Chondrocyte (in vitro differentiated cells): ENCODE measurements around the gene LRRC1. TPM values are rescaled to one million over a fixed set of nuclear protein-coding genes. Genes with fewer than 3 reads are reported as not detected.

Experiments used
- DNase-seq: peaks from one replicate; pipeline ENCODE4 v3.0.0; 2021; ENCODE audit warnings: mixed read lengths, low spot score
- H3K27ac Mint-ChIP-seq: one replicate; pipeline ENCODE4 v1.8.0; 2021; ENCODE audit warnings: mild to moderate bottlenecking, moderate library complexity, mixed read lengths; ENCODE audit not compliant: unreplicated experiment
- H3K27me3 Mint-ChIP-seq: 2 replicates; pipeline ENCODE4 v1.8.0; 2021; ENCODE audit warnings: low read depth, mixed read lengths
- H3K36me3 Mint-ChIP-seq: 2 replicates; pipeline ENCODE4 v1.8.0; 2021; ENCODE audit warnings: low read depth, mixed read lengths
- H3K4me1 Mint-ChIP-seq: 2 replicates; pipeline ENCODE4 v1.8.0; 2021; ENCODE audit warnings: low read depth, mild to moderate bottlenecking, mixed read lengths
- H3K4me3 Mint-ChIP-seq: one replicate; pipeline ENCODE4 v1.8.0; 2021; ENCODE audit warnings: mild to moderate bottlenecking, moderate library complexity, mixed read lengths; ENCODE audit not compliant: unreplicated experiment
- H3K9me3 Mint-ChIP-seq: 2 replicates; pipeline ENCODE4 v1.8.0; 2021; ENCODE audit warnings: low read depth, mixed read lengths
- total RNA-seq: library from RNA; stranded (reverse); gene quantifications from 3 replicates; pipeline ENCODE4 v1.2.1, GENCODE V29; 2021
- TF ChIP-seq, protein P1 (sequence below): fragments of 200-600 bp; sonication (generic); IDR thresholded peaks from 2 replicates; pipeline ENCODE4 v1.5.0; 2021; ENCODE audit warnings: antibody characterized with exemption, mild to moderate bottlenecking, moderate library complexity

LRRC1 gene
- total RNA-seq, 1 donor from 2014 or later = 10.4 TPM

DNA sequence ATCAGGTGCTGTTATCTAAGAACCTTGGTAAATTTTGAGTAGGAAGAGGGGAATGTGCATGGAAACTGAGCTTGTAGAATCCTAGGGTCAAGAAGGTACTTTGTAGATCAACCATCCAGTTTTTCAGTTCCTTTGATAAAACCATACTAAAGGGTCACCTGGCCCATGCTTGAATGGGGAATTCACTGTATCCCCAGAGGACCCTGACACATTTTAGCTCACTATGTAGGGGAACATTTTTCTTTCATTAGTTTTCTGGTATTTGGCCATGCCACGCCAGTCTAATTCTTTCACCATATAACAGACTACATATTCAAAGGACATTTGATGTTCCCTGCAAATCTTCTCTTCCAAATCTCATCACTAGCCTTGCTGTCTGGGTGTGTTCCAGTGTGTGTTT, 29.9 kb downstream of the LRRC1 start:
- no peaks in the 10 kb centered on the region for H3K9me3 Mint-ChIP-seq
- TF ChIP-seq, protein P1, sequence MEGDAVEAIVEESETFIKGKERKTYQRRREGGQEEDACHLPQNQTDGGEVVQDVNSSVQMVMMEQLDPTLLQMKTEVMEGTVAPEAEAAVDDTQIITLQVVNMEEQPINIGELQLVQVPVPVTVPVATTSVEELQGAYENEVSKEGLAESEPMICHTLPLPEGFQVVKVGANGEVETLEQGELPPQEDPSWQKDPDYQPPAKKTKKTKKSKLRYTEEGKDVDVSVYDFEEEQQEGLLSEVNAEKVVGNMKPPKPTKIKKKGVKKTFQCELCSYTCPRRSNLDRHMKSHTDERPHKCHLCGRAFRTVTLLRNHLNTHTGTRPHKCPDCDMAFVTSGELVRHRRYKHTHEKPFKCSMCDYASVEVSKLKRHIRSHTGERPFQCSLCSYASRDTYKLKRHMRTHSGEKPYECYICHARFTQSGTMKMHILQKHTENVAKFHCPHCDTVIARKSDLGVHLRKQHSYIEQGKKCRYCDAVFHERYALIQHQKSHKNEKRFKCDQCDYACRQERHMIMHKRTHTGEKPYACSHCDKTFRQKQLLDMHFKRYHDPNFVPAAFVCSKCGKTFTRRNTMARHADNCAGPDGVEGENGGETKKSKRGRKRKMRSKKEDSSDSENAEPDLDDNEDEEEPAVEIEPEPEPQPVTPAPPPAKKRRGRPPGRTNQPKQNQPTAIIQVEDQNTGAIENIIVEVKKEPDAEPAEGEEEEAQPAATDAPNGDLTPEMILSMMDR = no peak
- no peaks in the 10 kb centered on the region for H3K27me3 Mint-ChIP-seq
- H3K4me1 Mint-ChIP-seq = peaks cover 59% of the 10 kb centered on the region
- no peak overlapping the region for H3K4me3 Mint-ChIP-seq
- DNase-seq = no peak
- H3K36me3 Mint-ChIP-seq = no peaks in the 10 kb centered on the region
- H3K27ac Mint-ChIP-seq = no peak overlapping the region

DNA sequence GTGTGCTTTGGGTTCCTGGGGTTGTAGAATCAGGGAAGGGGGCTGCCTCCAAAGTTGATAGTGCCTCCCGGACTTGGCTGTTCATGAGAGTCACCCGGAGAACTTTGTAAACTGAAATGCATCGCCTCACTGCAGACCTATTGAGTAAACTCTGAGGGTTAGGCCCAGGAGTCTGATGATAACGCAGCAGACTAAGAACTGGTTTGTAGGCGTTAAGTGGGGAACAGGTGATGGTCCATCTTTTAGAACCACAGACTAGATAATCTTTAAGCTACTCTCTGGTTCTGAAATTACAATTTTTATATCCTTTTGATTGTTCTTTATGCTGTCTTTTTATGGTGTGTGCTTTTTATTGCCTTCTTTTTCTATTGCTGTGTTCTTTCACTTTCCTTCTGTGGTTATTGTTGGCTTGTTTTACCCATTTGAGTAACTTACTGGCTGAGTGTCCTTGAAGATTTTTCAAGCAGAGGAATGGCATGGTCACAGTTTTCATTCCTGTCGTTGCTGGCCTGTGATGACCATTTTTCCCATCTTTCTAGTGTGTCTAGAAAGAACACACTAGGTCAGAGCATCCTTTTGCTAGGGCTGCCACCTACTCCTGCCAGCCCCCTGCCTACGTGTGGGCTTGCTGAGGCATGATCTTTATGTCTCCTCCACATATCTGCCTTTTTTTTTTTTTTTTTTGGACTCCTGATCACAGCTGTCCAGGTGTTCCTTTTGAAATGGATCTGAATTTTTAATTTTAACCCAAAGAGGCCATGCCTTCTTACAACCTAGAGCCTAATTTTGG, 30.9 kb downstream of the LRRC1 start:
- Mint-ChIP-seq H3K27me3 (no peaks in the 10 kb centered on the region), H3K4me1 (peaks cover 67% of the 10 kb centered on the region), H3K9me3 (no peaks in the 10 kb centered on the region), H3K36me3 (no peaks in the 10 kb centered on the region), H3K27ac (peak overlapping the region; percentile 17), H3K4me3 (no peak overlapping the region)
- DNase-seq = no peak
- TF ChIP-seq, protein P1 = no peak

DNA sequence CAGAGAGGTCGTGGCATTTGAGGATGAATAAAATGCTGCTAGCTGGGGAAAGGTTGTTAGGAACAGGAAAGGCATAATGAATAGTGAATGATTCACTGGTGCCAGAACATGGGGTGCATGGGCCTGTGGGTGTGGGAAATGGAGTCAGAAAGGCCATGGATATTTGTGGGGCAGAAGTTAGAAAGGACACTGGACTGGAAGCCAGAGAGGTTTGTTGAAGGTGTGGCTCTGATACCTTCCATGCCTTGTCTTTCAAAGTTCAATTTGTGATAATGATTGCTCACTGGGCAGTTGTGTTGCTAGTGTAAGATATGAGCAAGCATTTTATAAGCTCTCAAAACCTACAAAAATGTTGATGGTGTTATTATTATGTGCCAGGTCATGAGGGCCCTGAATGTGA, 32.7 kb downstream of the LRRC1 start:
- no peak overlapping the region for H3K27ac Mint-ChIP-seq

DNA sequence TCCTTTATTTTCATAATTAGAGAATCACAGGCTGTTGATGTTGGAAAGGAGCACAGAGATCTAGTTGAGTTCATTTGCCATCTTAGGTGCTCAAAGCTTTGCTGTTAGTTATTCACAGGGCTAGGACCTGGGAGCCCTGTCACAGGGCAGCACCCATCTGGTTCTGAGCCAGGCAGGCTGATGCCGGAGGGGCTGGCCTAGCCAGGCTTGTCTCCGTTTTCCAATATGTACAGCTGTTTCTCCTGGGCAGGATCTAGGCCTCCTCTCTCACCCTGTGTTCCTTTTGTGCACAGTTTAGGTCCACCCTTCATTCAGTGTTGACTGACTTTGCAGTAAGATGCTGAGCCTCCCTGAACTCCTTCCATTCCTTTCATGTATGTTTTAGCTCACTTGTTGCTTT, 33.4 kb downstream of the LRRC1 start:
- no peaks in the 10 kb centered on the region for H3K27me3 Mint-ChIP-seq
- peaks cover 64% of the 10 kb centered on the region for H3K4me1 Mint-ChIP-seq
- no peak for DNase-seq
- no peak overlapping the region for H3K27ac Mint-ChIP-seq
- TF ChIP-seq, protein P1 = no peak
- no peaks in the 10 kb centered on the region for H3K36me3 Mint-ChIP-seq
- no peak overlapping the region for H3K4me3 Mint-ChIP-seq
- no peaks in the 10 kb centered on the region for H3K9me3 Mint-ChIP-seq

More for the DNA sequence above, 32.7 kb downstream of the LRRC1 start:
- Mint-ChIP-seq H3K27me3 (no peaks in the 10 kb centered on the region), H3K9me3 (no peaks in the 10 kb centered on the region), H3K4me3 (no peak overlapping the region), H3K4me1 (peaks cover 67% of the 10 kb centered on the region), H3K36me3 (no peaks in the 10 kb centered on the region)
- no peak for DNase-seq
- TF ChIP-seq, protein P1 = no peak

DNA sequence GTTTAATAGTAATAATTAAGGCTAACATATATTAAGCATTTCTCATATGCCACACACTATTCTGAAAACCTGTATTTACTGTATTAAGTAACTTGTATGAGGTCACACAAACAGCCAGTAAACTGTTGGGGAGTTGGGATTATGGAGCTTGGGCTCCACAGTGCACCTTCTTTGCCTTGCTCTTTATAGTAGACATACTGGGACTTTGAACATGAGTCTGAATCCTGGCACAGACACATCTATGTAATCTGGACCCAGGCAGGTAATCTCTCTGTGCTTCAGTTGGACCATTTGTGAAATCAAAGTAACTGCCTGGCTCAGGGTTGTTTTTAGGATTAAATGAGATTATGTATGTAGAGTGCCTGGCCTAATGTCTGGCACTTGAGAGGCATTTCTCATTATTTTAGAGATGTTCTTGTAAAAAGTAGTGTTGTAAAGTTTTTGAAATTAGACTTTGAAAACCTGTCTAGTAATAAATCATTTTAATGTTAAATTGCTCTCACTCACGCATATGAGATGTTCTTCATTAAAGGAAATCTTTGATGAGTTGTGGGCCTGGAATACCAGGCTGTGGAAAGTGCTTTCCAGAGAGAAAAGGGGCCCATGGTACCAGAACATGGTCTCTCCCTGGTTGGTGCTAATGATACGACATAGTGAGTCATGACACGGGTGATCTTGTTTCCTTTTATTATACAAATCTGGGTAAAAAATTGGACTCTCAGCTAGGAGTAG, 34.3 kb downstream of the LRRC1 start:
- no peaks in the 10 kb centered on the region for H3K27me3 Mint-ChIP-seq
- H3K9me3 Mint-ChIP-seq = no peaks in the 10 kb centered on the region
- no peak overlapping the region for H3K27ac Mint-ChIP-seq
- H3K36me3 Mint-ChIP-seq = no peaks in the 10 kb centered on the region
- TF ChIP-seq, protein P1 = no peak
- peaks cover 63% of the 10 kb centered on the region for H3K4me1 Mint-ChIP-seq
- no peak overlapping the region for H3K4me3 Mint-ChIP-seq
- DNase-seq = no peak
